OCI-LY1 (cell line): ENCODE data around the gene RBKS.

Experiments
- H2AFZ ChIP-seq: fragments of 200-600 bp; sonication (generic), shearing (Covaris generic); 2 replicates; pipeline ENCODE4 v1.6.0; 2014; ENCODE audit warnings: antibody characterized with exemption, mild to moderate bottlenecking, low read length
- H3F3A ChIP-seq: fragments of 200-600 bp; sonication (generic), shearing (Covaris generic); 2 replicates; pipeline ENCODE4 v1.6.0; 2014; ENCODE audit warnings: mild to moderate bottlenecking, antibody characterized with exemption, low read length, moderate library complexity; ENCODE audit not compliant: insufficient read depth
- H3K27ac ChIP-seq: fragments of 200-600 bp; sonication (generic); 2 replicates; pipeline ENCODE4 v1.5.1; 2014; ENCODE audit warnings: low read length, mixed run types, mild to moderate bottlenecking, low read depth; ENCODE audit not compliant: poor library complexity, severe bottlenecking
- H3K27me3 ChIP-seq: fragments of 200-600 bp; sonication (generic); 2 replicates; pipeline ENCODE4 v1.6.0; 2014; ENCODE audit warnings: antibody characterized with exemption, mild to moderate bottlenecking, low read length, moderate library complexity; ENCODE audit not compliant: insufficient read depth
- H3K36me3 ChIP-seq: fragments of 200-600 bp; sonication (generic); 2 replicates; pipeline ENCODE4 v1.6.1; 2014; ENCODE audit warnings: mild to moderate bottlenecking, antibody characterized with exemption, low read length, moderate library complexity, mixed read lengths; ENCODE audit not compliant: insufficient read depth
- H3K4me1 ChIP-seq: fragments of 200-600 bp; sonication (generic); 2 replicates; pipeline ENCODE4 v1.5.1; 2014; ENCODE audit warnings: mild to moderate bottlenecking, low read length, moderate library complexity; ENCODE audit not compliant: insufficient read depth, severe bottlenecking
- H3K4me2 ChIP-seq: fragments of 200-600 bp; sonication (generic), shearing (Covaris generic); 2 replicates; pipeline ENCODE4 v1.6.1; 2014; ENCODE audit warnings: low read length
- H3K4me3 ChIP-seq: fragments of 200-600 bp; sonication (generic); 2 replicates; pipeline ENCODE4 v1.5.1; 2014; ENCODE audit warnings: low read length, low read depth, mild to moderate bottlenecking, mixed read lengths; ENCODE audit not compliant: poor library complexity, severe bottlenecking
- H3K79me2 ChIP-seq: fragments of 200-600 bp; shearing (Covaris generic); 2 replicates; pipeline ENCODE4 v1.6.1; 2016; ENCODE audit warnings: mixed run types, low read length, mixed read lengths; ENCODE audit not compliant: insufficient read depth
- H3K9ac ChIP-seq: fragments of 200-600 bp; sonication (generic), shearing (Covaris generic); 2 replicates; pipeline ENCODE4 v1.6.1; 2014; ENCODE audit warnings: mild to moderate bottlenecking, low read length, mixed read lengths
- H3K9me2 ChIP-seq: fragments of 200-600 bp; sonication (generic), shearing (Covaris generic); 2 replicates; pipeline ENCODE4 v1.6.1; 2014; ENCODE audit warnings: low read depth, mild to moderate bottlenecking, low read length, mixed read lengths
- H3K9me3 ChIP-seq: fragments of 200-600 bp; shearing (Covaris generic); 2 replicates; pipeline ENCODE4 v1.6.1; 2014; ENCODE audit warnings: low read length, mixed read lengths
- H4K20me1 ChIP-seq: fragments of 200-600 bp; sonication (generic), shearing (Covaris generic); 2 replicates; pipeline ENCODE4 v1.6.0; 2016; ENCODE audit warnings: mild to moderate bottlenecking, low read length; ENCODE audit not compliant: insufficient read depth
- EZH2 ChIP-seq: fragments of 200-600 bp; sonication (generic), shearing (Covaris generic); IDR thresholded peaks from 2 replicates; pipeline ENCODE4 v1.8.0; 2017; ENCODE audit warnings: borderline replicate concordance, mixed run types, mild to moderate bottlenecking, antibody characterized with exemption, low read length, moderate library complexity, mixed read lengths
- TF ChIP-seq, protein P1 (sequence below): fragments of 200-600 bp; sonication (generic), shearing (Covaris generic); IDR thresholded peaks from 2 replicates; pipeline ENCODE4 v1.5.1; 2017; ENCODE audit warnings: mild to moderate bottlenecking, antibody characterized with exemption, low read length, moderate library complexity, mixed read lengths

RBKS gene

DNA sequence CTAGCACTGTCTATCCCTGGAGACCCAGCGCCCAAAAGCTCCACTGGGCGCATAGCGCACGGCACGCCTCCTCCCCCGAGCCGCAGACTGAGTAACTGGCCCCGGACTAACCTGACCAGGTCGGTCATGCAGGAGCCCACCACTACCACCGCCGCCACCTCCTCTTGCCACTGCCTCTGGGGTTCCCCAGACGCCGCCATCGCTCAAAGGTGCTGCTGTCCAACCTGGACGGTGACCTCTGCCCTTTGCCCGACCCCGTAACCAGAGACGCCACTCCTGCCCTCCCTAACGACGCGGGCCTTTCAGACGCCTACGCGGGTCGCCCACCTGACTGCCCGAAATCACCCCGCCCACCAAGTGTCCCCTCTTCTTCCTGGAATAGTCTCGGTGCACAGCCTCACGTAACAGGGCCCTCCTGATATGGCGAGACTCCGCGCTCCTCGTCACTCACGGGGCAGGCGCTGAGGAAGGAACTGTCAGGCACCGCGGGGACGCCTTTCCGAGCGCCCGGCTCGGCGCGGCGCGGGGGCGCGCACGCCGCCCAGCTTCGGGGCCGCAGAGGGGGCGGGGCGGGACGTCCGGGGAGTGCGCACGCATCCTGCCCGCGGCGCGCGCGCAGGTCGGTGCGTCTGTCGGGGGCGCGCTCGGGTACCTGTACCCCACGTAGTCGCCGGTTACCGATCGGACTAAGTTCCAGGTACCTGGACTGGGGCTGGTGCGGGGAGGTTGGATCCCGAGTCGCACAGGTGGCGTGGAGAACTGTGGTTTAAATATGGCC, at the start of gene RBKS, which contains the start of gene BABAM2:
Gene RBKS, minus strand, starts transcription at position 242 of the 778 bp plus-strand sequence. Its CDS starts 42 bp downstream, at position 200.
Gene BABAM2, plus strand, starts transcription at position 584 of the 778 bp plus-strand sequence. CDS start 3,828 bp downstream, outside the sequence.
- no peaks in the 10 kb centered on the region for H4K20me1 ChIP-seq
- peak within 1 kb of the TSS; percentile 88 for H3K9ac ChIP-seq
- peak within 1 kb of the TSS; percentile 90 for H3K4me2 ChIP-seq
- H3K4me3 ChIP-seq, result peak within 1 kb of the TSS; percentile 92
- peaks cover 42% of the 10 kb centered on the region for H3K4me1 ChIP-seq
- no peaks in the 10 kb centered on the region for H3K27me3 ChIP-seq
- no peaks in the 10 kb centered on the region for H3K9me2 ChIP-seq
- peaks cover 9% of the 10 kb centered on the region; the same call in 1 of the 2 replicates for H3F3A ChIP-seq
- H3K9me3 ChIP-seq, result no peaks in the 10 kb centered on the region
- H2AFZ ChIP-seq, result peak within 1 kb of the TSS; percentile 76; the same call in 1 of the 2 replicates
- TF ChIP-seq, protein P1, sequence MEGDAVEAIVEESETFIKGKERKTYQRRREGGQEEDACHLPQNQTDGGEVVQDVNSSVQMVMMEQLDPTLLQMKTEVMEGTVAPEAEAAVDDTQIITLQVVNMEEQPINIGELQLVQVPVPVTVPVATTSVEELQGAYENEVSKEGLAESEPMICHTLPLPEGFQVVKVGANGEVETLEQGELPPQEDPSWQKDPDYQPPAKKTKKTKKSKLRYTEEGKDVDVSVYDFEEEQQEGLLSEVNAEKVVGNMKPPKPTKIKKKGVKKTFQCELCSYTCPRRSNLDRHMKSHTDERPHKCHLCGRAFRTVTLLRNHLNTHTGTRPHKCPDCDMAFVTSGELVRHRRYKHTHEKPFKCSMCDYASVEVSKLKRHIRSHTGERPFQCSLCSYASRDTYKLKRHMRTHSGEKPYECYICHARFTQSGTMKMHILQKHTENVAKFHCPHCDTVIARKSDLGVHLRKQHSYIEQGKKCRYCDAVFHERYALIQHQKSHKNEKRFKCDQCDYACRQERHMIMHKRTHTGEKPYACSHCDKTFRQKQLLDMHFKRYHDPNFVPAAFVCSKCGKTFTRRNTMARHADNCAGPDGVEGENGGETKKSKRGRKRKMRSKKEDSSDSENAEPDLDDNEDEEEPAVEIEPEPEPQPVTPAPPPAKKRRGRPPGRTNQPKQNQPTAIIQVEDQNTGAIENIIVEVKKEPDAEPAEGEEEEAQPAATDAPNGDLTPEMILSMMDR, result no peak
- no peak for TF ChIP-seq EZH2
- H3K27ac ChIP-seq, result peak within 1 kb of the TSS; percentile 83
- no peaks in the 10 kb centered on the region for H3K79me2 ChIP-seq
- H3K36me3 ChIP-seq, result peaks cover 9% of the 10 kb centered on the region; the same call in 1 of the 2 replicates

DNA sequence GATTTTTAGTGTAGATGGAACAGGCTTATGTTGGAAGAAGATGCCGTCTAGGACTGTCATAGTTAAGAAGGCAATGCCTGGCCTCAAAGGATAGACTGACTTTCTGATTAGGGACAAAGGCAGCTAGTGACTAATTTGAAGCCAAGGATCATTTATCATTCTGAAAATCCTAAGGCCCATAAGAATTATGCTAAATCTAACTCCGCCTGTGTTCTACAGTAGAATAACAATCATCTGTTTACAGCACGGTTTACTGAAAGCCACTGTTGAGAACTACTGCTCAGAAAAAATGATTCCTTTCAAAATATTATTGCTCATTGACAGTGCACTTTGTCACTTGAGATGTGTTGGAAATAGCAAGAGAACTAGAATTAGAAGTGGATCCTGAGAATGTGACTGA, 44.8 kb upstream of the RBKS start:
- Histone ChIP-seq H3F3A (no peaks in the 10 kb centered on the region), H3K27ac (no peak overlapping the region), H3K9me2 (no peaks in the 10 kb centered on the region), H3K4me1 (no peaks in the 10 kb centered on the region), H3K9me3 (no peaks in the 10 kb centered on the region), H3K4me3 (no peak overlapping the region), H3K27me3 (no peaks in the 10 kb centered on the region), H3K4me2 (no peak overlapping the region), H4K20me1 (no peaks in the 10 kb centered on the region), H3K9ac (no peak overlapping the region), H2AFZ (no peak overlapping the region), H3K36me3 (no peaks in the 10 kb centered on the region), H3K79me2 (no peaks in the 10 kb centered on the region)
- no peak for TF ChIP-seq EZH2
- TF ChIP-seq, protein P1, result no peak

DNA sequence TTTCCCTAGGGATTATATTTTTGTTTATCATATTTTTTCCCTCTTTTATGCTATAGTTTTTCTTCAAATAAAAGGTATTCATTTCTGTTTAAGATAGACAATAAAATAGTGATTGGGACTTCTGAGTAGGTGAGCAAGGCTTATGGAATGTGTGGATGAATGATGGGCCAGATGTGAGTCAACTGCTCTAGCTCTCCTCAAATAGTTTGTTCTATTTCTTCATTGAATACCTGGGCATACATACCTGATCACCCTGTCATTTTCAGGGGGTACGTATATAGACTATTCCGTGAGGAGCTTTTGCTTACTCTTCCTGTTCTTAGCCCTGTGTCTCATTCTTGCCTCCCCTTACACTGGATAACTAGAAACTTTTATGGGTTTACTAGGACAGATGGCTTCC, 42.2 kb upstream of the RBKS start:
- Histone ChIP-seq H3K27me3 (no peaks in the 10 kb centered on the region), H3K4me2 (no peak overlapping the region), H4K20me1 (no peaks in the 10 kb centered on the region), H2AFZ (no peak overlapping the region), H3K4me3 (no peak overlapping the region), H3K36me3 (no peaks in the 10 kb centered on the region), H3K9me2 (no peaks in the 10 kb centered on the region), H3K27ac (no peak overlapping the region), H3K9ac (no peak overlapping the region), H3K9me3 (no peaks in the 10 kb centered on the region), H3F3A (no peaks in the 10 kb centered on the region), H3K4me1 (no peaks in the 10 kb centered on the region), H3K79me2 (no peaks in the 10 kb centered on the region)
- TF ChIP-seq EZH2, result no peak
- TF ChIP-seq, protein P1, result no peak
